Measurements from ENCODE around the gene MYO1G. TPM values are rescaled to one million over a fixed set of nuclear protein-coding genes. Genes with fewer than 3 reads are reported as not detected.
"Not testable (repeated sequence)": the region's sequence is repeated elsewhere in the genome, so short reads cannot be mapped to it uniquely, and the experiment has no call there.

The MYO1G gene
- total RNA-seq, 1 experiment from 2014 or later: 0.30 TPM

DNA sequence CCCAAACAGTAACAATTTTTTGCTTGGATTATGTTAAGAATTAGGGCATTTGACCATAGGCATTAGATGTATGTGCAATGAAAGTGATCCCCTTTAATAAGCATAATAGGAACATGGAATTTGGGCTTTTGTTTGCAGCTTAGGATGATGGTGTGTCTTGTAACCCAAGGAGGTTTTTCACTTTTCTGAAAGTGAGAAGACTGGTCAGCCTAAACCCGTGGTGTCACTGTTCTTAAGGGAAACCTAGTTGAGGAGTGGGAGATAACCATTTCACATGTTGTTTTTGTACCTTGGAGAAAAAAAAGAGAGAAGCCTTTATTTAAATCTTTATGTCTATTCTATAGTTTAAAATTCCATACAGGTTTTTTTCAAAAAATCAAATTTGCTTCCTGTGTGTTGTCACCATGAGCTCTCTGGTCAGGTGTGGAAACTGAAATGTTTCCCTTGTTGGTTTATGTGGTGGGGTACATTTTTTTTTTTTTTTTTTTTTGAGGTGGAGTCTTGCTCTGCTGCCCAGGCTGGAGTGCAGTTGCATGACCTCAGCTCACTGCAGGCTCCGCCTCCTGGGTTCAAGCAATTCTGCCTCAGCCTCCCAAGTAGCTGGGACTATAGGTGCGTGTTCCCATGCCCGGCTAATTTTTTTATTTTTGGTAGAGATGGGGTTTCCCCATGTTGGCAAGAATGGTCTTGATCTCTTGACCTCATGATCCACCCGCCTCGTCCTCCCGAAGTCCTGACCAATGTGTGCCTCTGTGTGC is 28.9 kb upstream of the MYO1G start:
- no peaks in the 10 kb centered on the region; the same call in 1 of the 2 replicates for H3K36me3 ChIP-seq
- no peak for DNase-seq
- H3K27ac ChIP-seq: no peak overlapping the region
- H3K4me1 ChIP-seq: no peaks in the 10 kb centered on the region; the same call in 1 of the 2 replicates
- H3K9me3 ChIP-seq (replicated peaks): no peaks in the 10 kb centered on the region
- H3K4me3 ChIP-seq: no peak overlapping the region
- no peaks in the 10 kb centered on the region for H3K27me3 ChIP-seq

- no peak for DNase-seq
- Histone ChIP-seq H3K9me3 (replicated peaks) (no peaks in the 10 kb centered on the region), H3K27me3 (no peaks in the 10 kb centered on the region)
Measured at GRCh38 chr7:45007106-45007505, 28.3 kb upstream of the MYO1G start.

GRCh38 chr7:45003789-45004188 is 25.0 kb upstream of the MYO1G start:
- Histone ChIP-seq H3K27me3 (no peaks in the 10 kb centered on the region), H3K4me1 (peaks cover 5% of the 10 kb centered on the region), H3K9me3 (replicated peaks) (no peaks in the 10 kb centered on the region), H3K36me3 (no peaks in the 10 kb centered on the region; the same call in 1 of the 2 replicates), H3K4me3 (no peak overlapping the region), H3K27ac (no peak overlapping the region)
- no peak for DNase-seq

More at GRCh38 chr7:45007106-45007505, 28.3 kb upstream of the MYO1G start:
- no peak overlapping the region for H3K4me3 ChIP-seq
- no peaks in the 10 kb centered on the region; the same call in 1 of the 2 replicates for H3K4me1 ChIP-seq
- no peak overlapping the region for H3K27ac ChIP-seq
- no peaks in the 10 kb centered on the region; the same call in 1 of the 2 replicates for H3K36me3 ChIP-seq

DNA sequence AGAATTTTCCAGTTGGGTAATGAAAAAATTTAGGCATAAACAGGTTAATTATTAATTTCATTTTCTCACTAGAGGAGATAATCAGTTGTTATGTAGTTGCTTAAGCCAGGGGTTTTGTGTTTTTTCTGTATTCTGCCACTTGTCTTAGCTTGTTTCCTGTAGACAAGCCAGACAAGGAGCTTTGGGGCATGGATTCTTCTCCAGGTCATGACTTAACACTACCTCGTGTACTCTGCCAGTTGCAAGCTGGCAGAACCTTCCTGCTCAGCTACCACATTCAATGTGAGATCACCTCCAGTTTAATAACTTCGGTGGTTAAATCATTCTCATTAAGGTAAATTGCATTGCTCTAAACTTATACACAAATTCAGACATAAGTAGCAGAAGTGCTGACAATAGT is 23.0 kb upstream of the MYO1G start:
- no peaks in the 10 kb centered on the region; the same call in 1 of the 2 replicates for H3K36me3 ChIP-seq
- H3K27me3 ChIP-seq: no peaks in the 10 kb centered on the region
- DNase-seq: no peak
- no peak overlapping the region for H3K4me3 ChIP-seq
- peaks cover 5% of the 10 kb centered on the region for H3K4me1 ChIP-seq
- no peak overlapping the region for H3K27ac ChIP-seq
- H3K9me3 ChIP-seq (replicated peaks): no peaks in the 10 kb centered on the region

GRCh38 chr7:45001138-45001694 is 22.4 kb upstream of the MYO1G start:
- no peaks in the 10 kb centered on the region for H3K27me3 ChIP-seq
- H3K4me3 ChIP-seq: peak overlapping the region; percentile 96
- H3K4me1 ChIP-seq: peaks cover 5% of the 10 kb centered on the region
- no peaks in the 10 kb centered on the region; the same call in 1 of the 2 replicates for H3K36me3 ChIP-seq
- no peaks in the 10 kb centered on the region for H3K9me3 ChIP-seq (replicated peaks)
- DNase-seq: no peak
- H3K27ac ChIP-seq: peak overlapping the region; percentile 62; the same call in 1 of the 2 replicates

GRCh38 chr7:45000093-45001032 is 21.5 kb upstream of the MYO1G start, which contains the start of gene CCM2:
Gene CCM2, plus strand, starts transcription at chr7:45000201. Its CDS starts 133 bp downstream, at chr7:45000334.
- peak; percentile 67 to 68 for DNase-seq
- H3K27ac ChIP-seq: peak within 1 kb of the TSS; percentile 65
- no peaks in the 10 kb centered on the region for H3K9me3 ChIP-seq (replicated peaks)
- H3K4me3 ChIP-seq: peak within 1 kb of the TSS; percentile 96
- H3K36me3 ChIP-seq: no peaks in the 10 kb centered on the region; the same call in 1 of the 2 replicates
- peaks cover 8% of the 10 kb centered on the region for H3K4me1 ChIP-seq
- no peaks in the 10 kb centered on the region for H3K27me3 ChIP-seq

DNA sequence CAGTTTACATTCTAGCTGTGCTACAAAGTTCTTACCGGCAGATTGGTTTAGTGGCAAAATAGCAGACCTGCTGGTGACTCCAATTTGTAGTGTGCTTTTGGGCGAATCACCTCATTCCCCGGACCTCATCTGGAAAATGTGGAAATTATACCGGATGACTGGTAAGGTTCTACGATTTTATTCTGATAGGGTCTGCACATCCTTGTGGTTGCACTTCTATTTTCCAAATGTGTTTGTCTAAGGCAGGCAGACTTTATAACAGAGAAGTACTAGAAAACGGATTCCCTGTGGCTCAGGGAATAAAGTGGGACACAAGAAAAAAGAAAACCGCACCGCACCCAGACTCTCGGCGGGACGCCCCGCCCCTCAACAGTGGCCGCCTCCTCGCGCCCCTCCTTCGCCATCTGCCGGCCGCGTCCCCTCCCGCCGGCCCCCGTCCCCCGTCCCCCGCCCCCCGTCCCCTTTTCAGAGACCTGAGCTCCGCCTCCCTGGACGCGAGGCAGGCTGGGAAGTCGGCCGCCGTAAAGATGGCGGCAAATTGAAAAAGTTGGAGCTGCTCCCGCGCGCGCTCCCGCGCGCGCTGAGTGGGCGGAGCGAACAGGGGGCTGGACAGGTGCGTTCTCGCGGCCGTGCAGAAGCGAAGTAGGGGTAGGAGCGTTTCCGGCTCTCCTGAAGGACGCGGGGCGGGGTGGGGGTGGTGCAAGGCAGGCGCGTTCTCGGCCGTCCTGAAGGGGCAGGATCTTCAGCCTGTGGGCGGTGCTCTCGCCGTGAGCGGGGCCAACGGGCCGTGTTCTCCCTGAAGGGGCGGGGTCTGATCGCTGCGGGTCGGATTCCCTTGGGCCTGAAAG is 20.7 kb upstream of the MYO1G start:
- H3K9me3 ChIP-seq (replicated peaks): no peaks in the 10 kb centered on the region

DNA sequence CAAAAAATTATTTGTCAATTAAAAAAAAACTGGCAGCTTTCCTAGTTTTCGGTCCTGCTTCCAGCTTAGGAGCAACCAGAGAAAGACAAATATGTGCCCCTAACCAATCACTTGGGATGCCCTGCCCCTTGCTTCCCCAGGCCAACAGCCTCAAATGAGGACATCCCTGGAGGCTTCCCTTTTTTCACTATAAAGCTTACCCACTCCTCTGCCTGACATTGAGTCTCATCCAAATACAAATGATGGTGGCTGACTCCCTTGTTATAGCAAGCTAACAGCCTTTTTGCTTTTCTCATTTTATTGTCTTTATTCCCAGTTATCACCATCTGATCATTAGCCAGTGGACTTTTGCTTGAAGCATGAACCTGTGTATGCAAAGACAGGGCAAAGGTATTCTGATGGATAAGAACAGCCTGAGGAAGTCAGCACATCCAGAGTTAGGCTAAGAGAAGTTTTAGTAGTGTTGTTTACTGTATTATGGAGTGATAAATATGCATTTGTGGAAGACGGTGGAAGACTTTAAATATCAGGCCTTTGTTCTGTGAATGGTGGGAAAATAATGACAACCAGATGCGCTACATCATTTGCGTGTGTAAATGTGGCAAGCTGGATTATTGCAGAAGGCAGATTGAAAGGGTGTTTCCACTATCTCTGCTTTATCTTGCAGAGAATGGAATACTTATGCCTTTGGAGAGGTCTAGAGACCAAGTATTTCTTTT is 19.5 kb upstream of the MYO1G start:
- peak overlapping the region; percentile 96 for H3K4me3 ChIP-seq
- H3K27me3 ChIP-seq: no peaks in the 10 kb centered on the region
- peaks cover 8% of the 10 kb centered on the region for H3K4me1 ChIP-seq
- no peaks in the 10 kb centered on the region for H3K9me3 ChIP-seq (replicated peaks)
- no peak overlapping the region; the same call in 1 of the 2 replicates for H3K27ac ChIP-seq
- no peaks in the 10 kb centered on the region; the same call in 1 of the 2 replicates for H3K36me3 ChIP-seq
- no peak for DNase-seq

More for the DNA sequence above, 20.7 kb upstream of the MYO1G start:
- Histone ChIP-seq H3K36me3 (no peaks in the 10 kb centered on the region; the same call in 1 of the 2 replicates), H3K4me1 (peaks cover 8% of the 10 kb centered on the region), H3K4me3 (peak overlapping the region; percentile 96), H3K27ac (peak overlapping the region; percentile 65), H3K27me3 (no peaks in the 10 kb centered on the region)
- DNase-seq: peak; percentile 100

DNA sequence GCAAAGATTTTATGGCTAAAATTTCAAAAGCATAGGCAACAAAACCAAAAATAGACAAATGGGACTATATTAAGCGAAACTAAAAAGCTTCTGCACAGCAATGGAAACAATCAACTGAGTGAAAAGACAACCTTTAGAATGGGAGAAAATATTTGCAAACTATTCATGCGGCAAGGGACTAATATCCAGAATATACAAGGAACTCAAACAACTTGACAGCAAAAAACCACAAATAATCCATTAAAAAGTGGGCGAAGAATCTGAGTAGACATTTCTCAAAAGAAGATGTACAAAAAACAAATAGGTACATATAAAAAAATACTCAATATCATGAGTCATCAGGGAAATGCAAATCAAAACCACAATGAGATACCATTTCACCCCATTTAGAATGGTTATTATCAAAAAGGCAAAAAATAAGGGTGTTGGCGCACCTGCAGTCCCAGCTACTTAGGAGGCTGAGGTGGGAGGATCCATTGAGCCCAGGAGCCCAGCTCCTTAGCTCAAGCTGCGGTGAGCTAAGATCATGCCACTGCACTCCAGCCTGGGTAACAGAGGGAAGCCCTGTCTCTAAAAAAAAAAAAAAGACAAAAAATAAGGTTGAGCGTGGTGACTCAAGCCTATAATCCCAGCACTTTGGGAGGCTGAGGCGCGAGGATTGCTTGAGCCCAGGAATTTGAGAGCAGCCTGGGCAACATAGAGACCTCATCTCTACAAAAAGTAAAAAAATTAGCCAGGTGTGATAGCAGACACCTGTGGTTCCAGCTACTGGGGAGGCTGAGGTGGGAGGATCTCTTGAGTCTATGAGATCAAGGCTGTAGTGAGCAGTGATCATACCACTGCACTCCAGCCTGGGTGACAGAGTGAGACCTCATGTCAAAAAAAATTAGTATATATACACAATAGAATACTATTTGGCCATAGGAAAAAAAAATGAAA is 17.0 kb upstream of the MYO1G start:
- no peak for DNase-seq
- no peaks in the 10 kb centered on the region for H3K36me3 ChIP-seq
- H3K4me3 ChIP-seq: no peak overlapping the region
- peaks cover 3% of the 10 kb centered on the region; the same call in 1 of the 2 replicates for H3K4me1 ChIP-seq
- no peaks in the 10 kb centered on the region for H3K9me3 ChIP-seq (replicated peaks)
- H3K27ac ChIP-seq: no peak overlapping the region
- H3K27me3 ChIP-seq: no peaks in the 10 kb centered on the region

DNA sequence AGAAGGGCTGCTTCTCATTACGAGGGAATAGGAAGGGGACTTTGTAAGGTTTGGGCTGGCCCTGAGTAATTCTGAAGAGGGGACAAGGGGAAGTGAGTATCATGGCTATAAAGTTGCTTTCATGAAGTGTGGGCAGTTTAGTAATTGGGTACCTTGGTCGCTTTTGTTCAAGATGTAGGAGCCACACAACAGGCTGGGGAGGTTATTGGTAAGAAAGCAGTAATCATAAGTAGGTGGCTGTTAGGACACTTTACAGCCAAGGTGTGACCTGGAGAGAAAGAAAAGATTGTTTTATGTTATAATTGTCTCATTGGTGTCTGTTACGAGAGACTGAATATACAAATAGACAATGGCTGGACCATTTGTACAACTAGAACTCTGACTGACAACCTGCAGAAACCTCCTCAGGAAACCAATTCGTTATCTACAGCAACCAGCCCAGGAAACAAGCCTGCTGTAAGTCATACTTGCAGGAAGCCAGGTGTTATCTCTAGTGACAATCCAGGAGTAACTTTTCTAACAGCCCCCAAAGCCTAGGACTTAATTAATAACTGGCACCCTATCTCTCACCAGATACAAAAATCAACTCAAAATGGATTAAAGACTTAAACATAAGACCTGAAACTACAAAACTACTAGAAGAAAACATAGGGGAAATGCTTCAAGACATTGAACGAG is 16.2 kb upstream of the MYO1G start:
- Histone ChIP-seq H3K36me3 (no peaks in the 10 kb centered on the region), H3K4me1 (peaks cover 4% of the 10 kb centered on the region; the same call in 1 of the 2 replicates), H3K27me3 (no peaks in the 10 kb centered on the region), H3K27ac (no peak overlapping the region), H3K4me3 (no peak overlapping the region), H3K9me3 (replicated peaks) (no peaks in the 10 kb centered on the region)
- DNase-seq: no peak

GRCh38 chr7:44992004-44992795 is 13.4 kb upstream of the MYO1G start:
- H3K9me3 ChIP-seq (replicated peaks); H3K4me1 ChIP-seq; H3K27ac ChIP-seq; DNase-seq; H3K4me3 ChIP-seq; H3K36me3 ChIP-seq; H3K27me3 ChIP-seq: not testable (repeated sequence)
